OCI-LY3 (cell line): ENCODE data around the gene CLDN25.

Source experiments
- H2AFZ ChIP-seq: fragments of 200-600, 300-600 bp; shearing (Covaris generic); 2 replicates; pipeline ENCODE4 v1.6.0; 2014; ENCODE audit warnings: antibody characterized with exemption, low read depth, low read length
- H3K27ac ChIP-seq: fragments of 200-600, 300-600 bp; sonication (generic); 2 replicates; pipeline ENCODE4 v1.5.1; 2014; ENCODE audit warnings: mild to moderate bottlenecking, low read length, moderate library complexity, mixed read lengths
- H3K27me3 ChIP-seq: fragments of 200-600, 300-600 bp; sonication (generic); 2 replicates; pipeline ENCODE4 v1.6.1; 2014; ENCODE audit warnings: low read depth, low read length, mixed read lengths
- H3K36me3 ChIP-seq: fragments of 200-600, 300-600 bp; sonication (generic); replicated peaks from 2 replicates; pipeline ENCODE3; 2014; ENCODE audit warnings: low read depth, low read length, mixed read lengths
- H3K4me1 ChIP-seq: fragments of 300-600, 200-600 bp; sonication (generic); 2 replicates; pipeline ENCODE4 v1.6.1; 2014; ENCODE audit warnings: low read length, mixed read lengths
- H3K4me2 ChIP-seq: fragments of 200-600, 300-600 bp; sonication (generic); 2 replicates; pipeline ENCODE4 v1.6.1; 2014; ENCODE audit warnings: low read length, mixed read lengths
- H3K4me3 ChIP-seq: fragments of 300-600, 200-600 bp; sonication (generic); 2 replicates; pipeline ENCODE4 v1.5.1; 2014; ENCODE audit warnings: antibody characterized with exemption, mild to moderate bottlenecking, low read length, moderate library complexity
- H3K79me2 ChIP-seq: fragments of 300-600, 200-600 bp; shearing (Covaris generic); 2 replicates; pipeline ENCODE4 v1.6.1; 2014; ENCODE audit warnings: mild to moderate bottlenecking, low read length, mixed read lengths
- H3K9ac ChIP-seq: fragments of 300-600, 200-600 bp; shearing (Covaris generic); 2 replicates; pipeline ENCODE4 v1.6.0; 2014; ENCODE audit warnings: mild to moderate bottlenecking, low read length, moderate library complexity
- H3K9me3 ChIP-seq: fragments of 200-600, 300-600 bp; shearing (Covaris generic); 2 replicates; pipeline ENCODE4 v1.6.1; 2014; ENCODE audit warnings: low read length, mixed read lengths; ENCODE audit not compliant: insufficient read depth
- H4K20me1 ChIP-seq: fragments of 200-600, 300-600 bp; sonication (generic); 2 replicates; pipeline ENCODE4 v1.6.1; 2016; ENCODE audit warnings: low read length, mixed read lengths; ENCODE audit not compliant: insufficient read depth
- CTCF ChIP-seq: fragments of 200-600, 300-600 bp; sonication (generic); IDR thresholded peaks from 2 replicates; pipeline ENCODE4 v1.5.1; 2014; ENCODE audit warnings: antibody characterized with exemption, low read length, low read depth
- EZH2phosphoT487 ChIP-seq: fragments of 200-600 bp; shearing (Covaris generic); IDR thresholded peaks from 2 replicates; pipeline ENCODE4 v1.6.1; 2018; ENCODE audit warnings: antibody characterized with exemption, mixed run types, low read depth

Gene CLDN25

GRCh38 chr11:113771964-113772363, 7.6 kb upstream of the CLDN25 start:
- peaks cover 23% of the 10 kb centered on the region for H3K79me2 ChIP-seq
- H3K4me2 ChIP-seq, result peak overlapping the region; percentile 60; the same call in 1 of the 2 replicates
- TF ChIP-seq EZH2phosphoT487 (no peak), CTCF (no peak)
- peaks cover 15% of the 10 kb centered on the region for H3K36me3 ChIP-seq
- H3K9me3 ChIP-seq, result no peaks in the 10 kb centered on the region
- peaks cover 19% of the 10 kb centered on the region for H3K4me1 ChIP-seq
- H4K20me1 ChIP-seq, result no peaks in the 10 kb centered on the region
- H2AFZ ChIP-seq, result no peak overlapping the region
- no peaks in the 10 kb centered on the region for H3K27me3 ChIP-seq
- H3K4me3 ChIP-seq, result no peak overlapping the region
- no peak overlapping the region for H3K9ac ChIP-seq
- H3K27ac ChIP-seq, result no peak overlapping the region

DNA sequence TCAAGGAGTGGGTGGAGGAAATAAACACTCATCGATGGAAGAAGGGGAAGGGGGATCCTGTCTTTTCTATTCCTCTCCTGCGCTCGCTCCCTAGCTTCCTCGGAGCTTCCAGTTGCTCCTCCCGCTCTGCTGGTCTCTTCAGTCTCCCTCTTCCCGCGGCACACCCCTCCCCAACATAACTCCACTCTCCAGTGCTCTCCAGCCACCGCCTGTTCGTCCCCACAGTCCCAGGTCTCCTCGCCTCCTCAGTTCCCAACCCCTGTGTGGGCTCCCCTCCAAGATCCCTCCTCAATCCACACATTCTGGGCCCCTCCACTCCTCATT, 6.5 kb upstream of the CLDN25 start:
- H3K27me3 ChIP-seq, result no peaks in the 10 kb centered on the region
- peaks cover 23% of the 10 kb centered on the region for H3K79me2 ChIP-seq
- peak overlapping the region; percentile 60 for H3K4me2 ChIP-seq
- peaks cover 7% of the 10 kb centered on the region for H3K36me3 ChIP-seq
- H3K4me1 ChIP-seq, result peaks cover 19% of the 10 kb centered on the region
- peak overlapping the region; percentile 89 for H3K9ac ChIP-seq
- peak overlapping the region; percentile 89 for H3K4me3 ChIP-seq
- no peaks in the 10 kb centered on the region for H4K20me1 ChIP-seq
- H3K27ac ChIP-seq, result no peak overlapping the region
- no peaks in the 10 kb centered on the region for H3K9me3 ChIP-seq
- TF ChIP-seq CTCF, result no peak
- TF ChIP-seq EZH2phosphoT487, result no peak
- H2AFZ ChIP-seq, result peak overlapping the region; percentile 72; the same call in 1 of the 2 replicates

DNA sequence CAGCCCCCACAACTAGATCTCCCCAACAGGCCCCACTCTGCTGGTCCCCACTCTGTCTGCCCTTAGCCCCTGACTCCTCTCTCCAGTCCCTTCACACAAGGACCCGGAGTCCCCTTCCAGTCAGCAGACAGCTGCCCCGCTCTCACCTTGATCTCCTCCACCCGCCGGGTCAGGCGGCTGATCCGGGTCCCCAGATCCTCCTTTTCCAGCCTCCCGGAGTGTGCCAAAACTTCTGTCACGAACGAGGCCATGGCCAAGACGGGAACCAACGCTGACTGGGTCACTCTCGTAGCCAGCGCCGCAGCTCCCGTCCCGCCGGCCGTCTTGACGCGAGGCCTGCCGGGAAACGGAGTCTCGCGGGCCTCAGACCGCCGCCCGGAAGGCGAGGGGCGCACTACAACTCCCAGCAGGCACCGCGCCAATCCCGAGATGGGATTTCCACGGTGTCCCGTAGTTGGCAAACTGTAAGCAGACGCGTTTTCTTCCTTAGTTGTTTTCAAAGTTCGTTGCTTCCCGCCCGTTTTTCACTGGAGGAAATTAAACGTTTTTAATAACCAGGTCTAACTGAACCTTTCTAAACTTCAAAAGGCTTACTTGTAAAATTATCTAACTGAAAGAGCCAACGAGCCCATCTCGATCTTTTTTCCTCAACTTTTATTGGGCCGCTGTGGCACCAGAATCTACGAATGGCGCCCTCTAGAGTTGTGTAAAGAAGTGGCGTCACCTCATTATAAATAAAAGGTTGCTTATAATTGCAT, 6.0 kb upstream of the CLDN25 start, which contains the start of gene ZW10:
Gene ZW10 (minus strand): TSS at position 277 of the 758 bp plus-strand sequence. CDS start 26 bp downstream, at position 251.
- H3K4me3 ChIP-seq, result peak within 1 kb of the TSS; percentile 89

More for the DNA sequence above, 6.0 kb upstream of the CLDN25 start, which contains the start of gene ZW10:
- Histone ChIP-seq H3K9me3 (no peaks in the 10 kb centered on the region), H2AFZ (peak within 1 kb of the TSS; percentile 89), H3K9ac (peak within 1 kb of the TSS; percentile 89), H3K4me2 (peak within 1 kb of the TSS; percentile 60), H3K79me2 (peaks cover 23% of the 10 kb centered on the region), H3K27ac (peak within 1 kb of the TSS; percentile 43), H3K4me1 (peaks cover 19% of the 10 kb centered on the region), H3K36me3 (peaks cover 2% of the 10 kb centered on the region), H3K27me3 (no peaks in the 10 kb centered on the region), H4K20me1 (no peaks in the 10 kb centered on the region)
- TF ChIP-seq CTCF (peak; percentile 88), EZH2phosphoT487 (no peak)
